Fibroblast of villous mesenchyme (primary cell): Measurements from ENCODE around the gene PIBF1. TPM values are rescaled to one million over a fixed set of nuclear protein-coding genes. Genes with fewer than 3 reads are reported as not detected.
"Not testable (repeated sequence)": the region's sequence is repeated elsewhere in the genome, so short reads cannot be mapped to it uniquely, and the experiment has no call there.

Experiments
- DNase-seq: peaks from one replicate; pipeline ENCODE4 v3.0.0-alpha.2; 2010; ENCODE audit warnings: low read depth
- H3K4me3 ChIP-seq: 2 replicates; pipeline ENCODE4 v1.5.1; 2011; ENCODE audit warnings: low read depth, mild to moderate bottlenecking, low read length
- CTCF ChIP-seq: IDR thresholded peaks from 2 replicates; pipeline ENCODE4 v1.5.1; 2012; ENCODE audit warnings: low read depth, mild to moderate bottlenecking, low read length; ENCODE audit not compliant: insufficient read depth
- total RNA-seq: library from RNA; depleted of rRNA; stranded (reverse); fragments of >200 nt; gene quantifications from 2 replicates; pipeline ENCODE4 v1.2.3, GENCODE V29; 2012

PIBF1 gene
- total RNA-seq, 1 donor, result 25.0 TPM

GRCh38 chr13:73045031-73045430 is 263.1 kb downstream of the PIBF1 start:
- no peak for DNase-seq
- H3K4me3 ChIP-seq, result no peak overlapping the region
- no peak for TF ChIP-seq CTCF

DNA sequence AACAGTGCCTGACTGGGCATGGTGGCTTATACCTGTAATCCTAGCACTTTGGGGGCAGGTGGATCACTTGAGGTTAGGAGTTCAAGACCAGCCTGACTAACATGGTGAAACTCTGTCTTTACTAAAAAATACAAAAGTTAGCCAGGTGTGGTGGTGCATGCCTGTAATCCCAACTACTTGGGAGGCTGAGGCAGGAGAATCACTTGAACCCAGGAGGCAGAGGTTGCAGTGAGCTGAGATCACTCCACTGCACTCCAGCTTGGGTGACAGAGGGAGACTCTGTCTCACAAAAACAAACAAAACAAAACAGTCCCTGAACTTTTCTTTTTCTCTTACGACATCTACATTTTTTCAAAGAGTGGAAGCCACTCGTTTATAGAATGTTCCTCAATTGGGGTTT is 266.7 kb downstream of the PIBF1 start:
- not testable (repeated sequence) for DNase-seq, H3K4me3 ChIP-seq

DNA sequence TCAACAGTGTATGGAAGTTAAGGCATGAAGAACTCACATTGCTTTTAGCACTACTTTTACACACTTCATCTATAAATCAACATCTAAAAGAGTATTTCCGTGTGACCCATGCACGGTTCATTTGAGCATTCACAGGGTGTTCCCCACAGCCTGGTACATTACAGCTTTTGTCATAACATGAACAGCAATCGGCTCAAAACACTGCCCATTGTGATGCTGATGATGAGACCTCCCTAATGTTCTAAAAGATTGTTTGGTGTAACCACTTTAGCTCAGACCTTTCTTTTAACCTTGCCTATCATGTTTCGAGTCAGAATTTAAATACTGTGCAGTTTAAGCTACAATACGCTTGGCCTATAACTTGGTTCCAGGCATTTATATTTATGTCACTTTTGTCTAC is 272.8 kb downstream of the PIBF1 start:
- no peak for TF ChIP-seq CTCF
- no peak for DNase-seq
- no peak overlapping the region for H3K4me3 ChIP-seq

DNA sequence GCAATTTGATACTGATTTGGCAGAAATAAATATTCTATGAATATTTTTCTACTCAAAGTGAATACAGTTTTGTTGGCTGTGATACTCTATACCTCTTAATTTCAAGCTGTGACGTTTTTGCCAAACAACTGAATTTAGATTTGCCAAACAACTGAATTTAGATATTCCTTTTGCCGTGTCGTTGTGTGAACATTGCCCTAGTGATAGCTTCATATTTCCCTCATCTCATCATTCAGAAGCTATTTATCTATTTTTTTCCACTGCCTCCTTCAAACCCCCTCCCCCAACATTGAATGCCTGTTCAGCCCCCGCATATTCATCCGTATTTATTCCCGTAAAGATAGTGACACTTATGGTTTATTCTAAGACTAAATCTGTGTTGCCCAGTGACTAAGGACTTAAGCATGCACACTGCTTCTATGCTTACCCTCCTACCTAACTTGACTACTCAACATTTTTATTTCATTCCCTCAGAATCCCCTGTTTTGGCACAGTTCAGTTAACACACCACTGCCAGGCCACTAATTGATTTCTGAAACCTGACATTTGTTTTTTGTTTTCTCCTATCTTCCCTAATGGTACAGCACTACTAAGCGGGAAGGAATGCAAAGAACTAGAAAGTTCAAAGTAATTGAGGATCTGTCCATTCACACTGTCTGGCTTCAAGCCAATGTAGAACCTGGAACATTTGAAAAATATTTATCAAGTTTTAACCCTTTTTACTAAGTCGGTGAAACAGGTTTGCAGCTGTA is 274.1 kb downstream of the PIBF1 start:
- no peak overlapping the region for H3K4me3 ChIP-seq
- no peak for TF ChIP-seq CTCF
- peak; percentile 77 for DNase-seq

- H3K4me3 ChIP-seq, result no peak overlapping the region
- DNase-seq, result no peak
- no peak for TF ChIP-seq CTCF
These were observed 274.6 kb downstream of the PIBF1 start for GRCh38 chr13:73056565-73056962.

DNA sequence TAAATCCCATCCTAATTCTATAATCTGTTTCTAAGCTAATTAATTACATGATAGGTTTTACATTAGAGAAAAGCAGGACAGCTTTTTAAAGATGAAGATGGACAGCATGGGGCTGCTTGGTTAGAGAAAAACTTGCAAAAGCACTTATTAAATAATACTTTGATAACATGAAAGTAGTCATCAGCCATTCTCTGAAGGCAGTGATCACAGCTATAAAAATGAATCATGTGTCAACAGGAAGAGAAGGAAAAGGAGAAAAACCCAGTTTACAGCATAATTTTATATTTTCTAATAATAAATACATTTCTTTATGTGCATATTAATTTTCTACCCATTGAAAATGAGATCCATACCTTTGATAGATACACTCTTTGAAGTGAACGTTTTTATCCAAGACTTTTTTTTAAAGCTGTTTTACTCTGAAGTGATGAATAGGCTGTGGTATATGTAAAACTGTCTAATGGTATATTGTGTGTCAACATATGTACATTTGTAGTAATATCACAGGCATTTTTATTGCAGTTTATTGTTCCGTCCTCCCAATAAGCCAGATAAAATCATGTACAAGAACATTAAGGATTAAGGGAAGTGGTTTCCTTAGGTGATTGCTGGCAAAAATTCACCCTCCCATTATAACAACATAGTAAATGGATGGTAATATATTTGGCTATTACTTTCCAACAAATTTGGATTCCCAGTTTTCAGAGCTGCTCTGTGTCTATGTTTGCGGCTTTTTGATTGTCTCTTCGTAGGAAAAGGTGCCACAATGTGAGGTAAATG is 275.5 kb downstream of the PIBF1 start:
- TF ChIP-seq CTCF, result no peak
- peak overlapping the region; percentile 83 for H3K4me3 ChIP-seq
- no peak for DNase-seq

DNA sequence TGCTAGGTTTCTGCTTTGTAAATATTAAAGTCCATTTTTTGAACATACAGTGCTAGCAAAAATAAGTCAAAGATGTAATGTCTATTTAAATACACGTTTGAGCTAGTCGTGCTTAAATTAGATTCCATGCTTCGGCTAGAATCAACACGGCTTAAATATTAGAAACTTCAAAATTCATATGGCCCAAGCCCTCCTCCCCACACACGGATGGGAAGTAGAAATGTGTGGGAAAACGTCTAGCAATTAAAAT is 276.1 kb downstream of the PIBF1 start:
- peak overlapping the region; percentile 83 for H3K4me3 ChIP-seq
- TF ChIP-seq CTCF, result no peak

More for the DNA sequence above, 276.1 kb downstream of the PIBF1 start:
- DNase-seq, result no peak
